ENCODE measurements around the gene PELO. TPM values are rescaled to one million over a fixed set of nuclear protein-coding genes. Genes with fewer than 3 reads are reported as not detected.

PELO gene
- total RNA-seq, 2 experiments from 2014 or later = 4.3 to 4.5 TPM

GRCh38 chr5:52796031-52796430 is 8.3 kb downstream of the PELO start:
- H3K4me1 Mint-ChIP-seq (ENCODE audit: low read depth) = peaks cover 38% of the 10 kb centered on the region
- TF ChIP-seq, protein P1, sequence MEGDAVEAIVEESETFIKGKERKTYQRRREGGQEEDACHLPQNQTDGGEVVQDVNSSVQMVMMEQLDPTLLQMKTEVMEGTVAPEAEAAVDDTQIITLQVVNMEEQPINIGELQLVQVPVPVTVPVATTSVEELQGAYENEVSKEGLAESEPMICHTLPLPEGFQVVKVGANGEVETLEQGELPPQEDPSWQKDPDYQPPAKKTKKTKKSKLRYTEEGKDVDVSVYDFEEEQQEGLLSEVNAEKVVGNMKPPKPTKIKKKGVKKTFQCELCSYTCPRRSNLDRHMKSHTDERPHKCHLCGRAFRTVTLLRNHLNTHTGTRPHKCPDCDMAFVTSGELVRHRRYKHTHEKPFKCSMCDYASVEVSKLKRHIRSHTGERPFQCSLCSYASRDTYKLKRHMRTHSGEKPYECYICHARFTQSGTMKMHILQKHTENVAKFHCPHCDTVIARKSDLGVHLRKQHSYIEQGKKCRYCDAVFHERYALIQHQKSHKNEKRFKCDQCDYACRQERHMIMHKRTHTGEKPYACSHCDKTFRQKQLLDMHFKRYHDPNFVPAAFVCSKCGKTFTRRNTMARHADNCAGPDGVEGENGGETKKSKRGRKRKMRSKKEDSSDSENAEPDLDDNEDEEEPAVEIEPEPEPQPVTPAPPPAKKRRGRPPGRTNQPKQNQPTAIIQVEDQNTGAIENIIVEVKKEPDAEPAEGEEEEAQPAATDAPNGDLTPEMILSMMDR (IDR thresholded peaks at IDR 0.05) = no peak
- Histone ChIP-seq H3K27ac (ENCODE audit: low read depth in 1 of 2, low read length in 2 of 2) (no peak overlapping the region), H3K36me3 (ENCODE audit: insufficient read depth, low read length) (no peaks in the 10 kb centered on the region), H3K27me3 (ENCODE audit: control insufficient read depth in 1 of 2, insufficient read depth in 2 of 2, low read length in 2 of 2) (no peaks in the 10 kb centered on the region), H3K9me3 (ENCODE audit: control insufficient read depth in 1 of 2, insufficient read depth in 1 of 2, low read length in 2 of 2) (no peaks in the 10 kb centered on the region), H3K4me1 (ENCODE audit: insufficient read depth, low read length) (peaks cover 22% of the 10 kb centered on the region), H3K4me3 (ENCODE audit: low read length) (no peak overlapping the region)
- no peak for DNase-seq
- no peaks in the 10 kb centered on the region for H3K9me3 Mint-ChIP-seq
- H3K36me3 Mint-ChIP-seq (ENCODE audit: low read depth) = peaks cover 11% of the 10 kb centered on the region
- H3K27me3 Mint-ChIP-seq = no peaks in the 10 kb centered on the region
- intact Hi-C loops (cut with DNase I, micrococcal nuclease) = loop anchor here in 1 of 2 experiments (5.0 kb wide), 1 partner anchor 316 kb away; no protein-coding TSS in a partner anchor
- CTCF ChIA-PET = interaction anchor here (0.6 kb wide), 1 partner anchor 132 kb away, joined by 3 read pairs; no protein-coding TSS in a partner anchor
- no peak overlapping the region for H3K4me3 Mint-ChIP-seq
- POLR2A ChIA-PET = no interaction called here
- H3K27ac Mint-ChIP-seq = no peak overlapping the region
- ATAC-seq (ENCODE audit: poor library complexity) = no peak

DNA sequence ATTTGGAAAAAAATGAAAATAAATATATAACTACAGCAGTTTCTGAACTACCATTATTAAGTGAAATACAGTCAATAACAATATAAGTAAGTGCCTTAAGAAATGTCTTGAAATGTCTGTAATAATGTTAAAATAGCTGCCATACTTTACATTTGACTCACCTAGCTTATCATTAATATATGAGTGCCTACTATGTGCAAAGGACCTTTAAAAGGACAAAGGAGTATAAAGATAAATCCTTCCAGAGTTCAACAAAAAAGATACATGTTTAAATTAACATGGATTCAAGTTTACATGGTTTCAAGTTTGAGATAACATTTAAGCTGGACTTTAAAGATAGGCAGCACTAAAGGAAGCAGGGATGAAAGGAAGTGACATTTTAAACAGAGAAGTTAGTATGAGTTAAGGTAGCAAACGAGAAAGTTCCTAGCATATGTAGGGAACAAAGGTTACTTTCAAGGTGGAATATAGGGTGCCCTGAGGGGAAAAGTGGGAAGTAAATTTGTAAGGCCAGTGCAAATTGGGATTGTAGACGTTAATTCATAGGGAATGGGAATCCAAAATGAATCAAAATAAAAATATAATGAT is 8.9 kb downstream of the PELO start:
- ChIA-PET POLR2A (no interaction called here), CTCF (no interaction called here)
- TF ChIP-seq, protein P1 (IDR thresholded peaks at IDR 0.05) = no peak
- Mint-ChIP-seq H3K27me3 (no peaks in the 10 kb centered on the region), H3K36me3 (ENCODE audit: low read depth) (peaks cover 17% of the 10 kb centered on the region), H3K9me3 (no peaks in the 10 kb centered on the region), H3K4me3 (peak overlapping the region; percentile 44), H3K27ac (no peak overlapping the region), H3K4me1 (ENCODE audit: low read depth) (peaks cover 44% of the 10 kb centered on the region)
- intact Hi-C loops (cut with DNase I, micrococcal nuclease) = loop anchor here in 1 of 2 experiments (5.0 kb wide), 1 partner anchor 316 kb away; no protein-coding TSS in a partner anchor
- DNase-seq (no peak), ATAC-seq (ENCODE audit: poor library complexity) (no peak)
- Histone ChIP-seq H3K4me1 (ENCODE audit: insufficient read depth, low read length) (peaks cover 28% of the 10 kb centered on the region), H3K27me3 (ENCODE audit: control insufficient read depth in 1 of 2, insufficient read depth in 2 of 2, low read length in 2 of 2) (no peaks in the 10 kb centered on the region), H3K4me3 (ENCODE audit: low read length) (no peak overlapping the region), H3K36me3 (ENCODE audit: insufficient read depth, low read length) (peaks cover 3% of the 10 kb centered on the region), H3K27ac (ENCODE audit: low read depth in 1 of 2, low read length in 2 of 2) (no peak overlapping the region), H3K9me3 (ENCODE audit: control insufficient read depth in 1 of 2, insufficient read depth in 1 of 2, low read length in 2 of 2) (no peaks in the 10 kb centered on the region)

- Mint-ChIP-seq H3K27ac (peak overlapping the region; percentile 88), H3K4me1 (ENCODE audit: low read depth) (peaks cover 62% of the 10 kb centered on the region), H3K27me3 (no peaks in the 10 kb centered on the region), H3K4me3 (peak overlapping the region; percentile 98), H3K36me3 (ENCODE audit: low read depth) (peaks cover 22% of the 10 kb centered on the region), H3K9me3 (no peaks in the 10 kb centered on the region)
- CTCF ChIA-PET = interaction anchor here (1.0 to 2.8 kb wide), 4 partner anchors 12 to 1718 kb away, joined by 3 to 11 read pairs (median 8); partner anchors contain the start of genes ITGA1, PELO and SNX18
- ATAC-seq (ENCODE audit: poor library complexity) = no peak
- Histone ChIP-seq H3K4me3 (ENCODE audit: low read length) (peak overlapping the region; percentile 93), H3K27me3 (ENCODE audit: control insufficient read depth in 1 of 2, insufficient read depth in 2 of 2, low read length in 2 of 2) (no peaks in the 10 kb centered on the region), H3K36me3 (ENCODE audit: insufficient read depth, low read length) (peaks cover 8% of the 10 kb centered on the region), H3K4me1 (ENCODE audit: insufficient read depth, low read length) (peaks cover 29% of the 10 kb centered on the region), H3K9me3 (ENCODE audit: control insufficient read depth in 1 of 2, insufficient read depth in 1 of 2, low read length in 2 of 2) (no peaks in the 10 kb centered on the region), H3K27ac (ENCODE audit: low read depth in 1 of 2, low read length in 2 of 2) (no peak overlapping the region)
- intact Hi-C loops (cut with DNase I, micrococcal nuclease) = loop anchor here in 1 of 2 experiments (5.0 kb wide), 1 partner anchor 313 kb away; no protein-coding TSS in a partner anchor
- POLR2A ChIA-PET = interaction anchor here (0.7 to 2.8 kb wide), 7 partner anchors 8 to 117 kb away, joined by 3 to 22 read pairs (median 5); partner anchors contain the start of genes ITGA1 and PELO
- TF ChIP-seq, protein P1 (IDR thresholded peaks at IDR 0.05) = no peak
- DNase-seq = peak in 1 of 14 experiments; percentile 22
Measured at GRCh38 chr5:52798938-52799337, 11.2 kb downstream of the PELO start.
